ENCODE data around the gene ANHX.

Gene ANHX

GRCh38 chr12:133202493-133203343 lies 33.0 kb downstream of the ANHX start:
- no peak for DNase-seq (ENCODE audit: low read depth)

- no peak for DNase-seq (ENCODE audit: low read depth)
Measured at GRCh38 chr12:133201888-133202287, 33.8 kb downstream of the ANHX start.

GRCh38 chr12:133192847-133193246 lies 42.8 kb downstream of the ANHX start:
- no peak for DNase-seq (ENCODE audit: low read depth)

- no peak for DNase-seq (ENCODE audit: low read depth)
Measured at GRCh38 chr12:133190176-133190575, 45.5 kb downstream of the ANHX start.

- DNase-seq (ENCODE audit: low read depth) = peak; percentile 61
Measured at GRCh38 chr12:133181238-133181959, 54.3 kb downstream of the ANHX start, which contains the start of gene ZNF268. TSS of gene ZNF268 (plus strand) at chr12:133181495. CDS start at chr12:133181998, 503 bp downstream.

- DNase-seq (ENCODE audit: low read depth) = no peak
Measured at GRCh38 chr12:133180669-133181068, 55.0 kb downstream of the ANHX start.

GRCh38 chr12:133174901-133175300 lies 60.8 kb downstream of the ANHX start:
- DNase-seq (ENCODE audit: low read depth) = no peak

GRCh38 chr12:133172491-133172890 lies 63.2 kb downstream of the ANHX start:
- no peak for DNase-seq (ENCODE audit: low read depth)
